RWPE1 (cell line): ENCODE measurements around the gene FN1.

Experiments used
- CTCF ChIA-PET: fragments of 350-600 bp; sonication (Branson Sonifier 250); formaldehyde crosslinking; extraction: SDS; loops from one replicate; lab custom pipeline; 2021; lab: Yijun Ruan, JAX
- POLR2A ChIA-PET: fragments of 400-600 bp; formaldehyde crosslinking; extraction: SDS; loops from one replicate; lab custom pipeline; 2020; ENCODE audit warnings: antibody characterized with exemption; ENCODE audit not compliant: low non-redundant PET; lab: Yijun Ruan, JAX
- DNase-seq: peaks from one replicate; pipeline ENCODE4 v3.0.0; 2012; ENCODE audit warnings: low spot score
- H3K27ac ChIP-seq: fragments of 450-650 bp; 2 replicates; pipeline ENCODE4 v1.5.1; 2017
- TF ChIP-seq, protein P1 (sequence below): fragments of 450-650 bp; conservative IDR thresholded peaks from 2 replicates; pipeline ENCODE4 v1.5.1; 2017; ENCODE audit warnings: low read depth, mild to moderate bottlenecking

FN1 gene

DNA sequence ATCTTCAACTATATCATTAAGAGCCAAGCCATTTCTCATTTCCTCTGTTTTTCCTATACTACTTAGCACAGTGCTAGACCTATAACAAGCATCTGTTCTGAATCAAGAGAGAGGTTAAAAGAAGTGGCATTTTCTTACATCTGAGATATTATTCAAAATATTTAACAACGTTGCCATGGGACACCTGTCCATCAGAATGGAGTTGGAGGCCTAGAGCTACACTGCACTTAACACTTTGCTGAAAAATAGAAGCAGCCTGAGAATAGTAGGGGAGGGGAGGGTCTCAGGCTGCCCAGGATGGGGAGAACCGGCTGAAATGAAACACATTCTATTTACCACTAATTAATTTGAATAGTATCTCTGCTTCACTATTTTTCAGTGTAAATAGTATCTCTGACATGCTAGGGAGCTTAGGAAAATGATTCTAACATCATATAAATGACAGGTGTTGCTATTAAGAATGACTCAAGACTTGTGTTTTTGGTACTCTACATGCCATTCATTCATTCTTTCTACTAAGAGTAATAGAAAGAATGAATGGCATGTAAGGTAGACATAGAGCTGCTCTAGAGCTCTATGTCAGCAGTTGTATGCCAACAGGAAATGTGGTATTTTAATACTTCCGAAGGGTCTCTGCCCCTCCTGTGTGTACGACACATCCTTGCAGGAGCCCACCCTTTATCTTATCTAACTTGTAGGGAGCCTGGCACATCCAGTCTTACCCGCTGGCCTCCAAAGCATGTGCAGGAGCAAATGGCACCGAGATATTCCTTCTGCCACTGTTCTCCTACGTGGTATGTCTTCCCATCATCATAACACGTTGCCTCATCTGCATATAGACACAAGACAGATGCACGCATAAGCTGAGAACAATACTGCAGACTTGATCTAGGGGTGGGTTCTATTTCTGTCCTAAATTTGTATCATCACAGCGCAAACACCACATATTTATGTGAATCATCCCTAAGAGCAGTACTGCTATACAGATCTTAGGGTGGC lies 71.4 kb downstream of the FN1 start:
- no peak for DNase-seq
- TF ChIP-seq, protein P1, sequence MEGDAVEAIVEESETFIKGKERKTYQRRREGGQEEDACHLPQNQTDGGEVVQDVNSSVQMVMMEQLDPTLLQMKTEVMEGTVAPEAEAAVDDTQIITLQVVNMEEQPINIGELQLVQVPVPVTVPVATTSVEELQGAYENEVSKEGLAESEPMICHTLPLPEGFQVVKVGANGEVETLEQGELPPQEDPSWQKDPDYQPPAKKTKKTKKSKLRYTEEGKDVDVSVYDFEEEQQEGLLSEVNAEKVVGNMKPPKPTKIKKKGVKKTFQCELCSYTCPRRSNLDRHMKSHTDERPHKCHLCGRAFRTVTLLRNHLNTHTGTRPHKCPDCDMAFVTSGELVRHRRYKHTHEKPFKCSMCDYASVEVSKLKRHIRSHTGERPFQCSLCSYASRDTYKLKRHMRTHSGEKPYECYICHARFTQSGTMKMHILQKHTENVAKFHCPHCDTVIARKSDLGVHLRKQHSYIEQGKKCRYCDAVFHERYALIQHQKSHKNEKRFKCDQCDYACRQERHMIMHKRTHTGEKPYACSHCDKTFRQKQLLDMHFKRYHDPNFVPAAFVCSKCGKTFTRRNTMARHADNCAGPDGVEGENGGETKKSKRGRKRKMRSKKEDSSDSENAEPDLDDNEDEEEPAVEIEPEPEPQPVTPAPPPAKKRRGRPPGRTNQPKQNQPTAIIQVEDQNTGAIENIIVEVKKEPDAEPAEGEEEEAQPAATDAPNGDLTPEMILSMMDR = no peak
- ChIA-PET POLR2A (no interaction called here), CTCF (interaction anchor here (0.5 to 0.6 kb wide), 2 partner anchors 35 to 746 kb away, joined by 3 read pairs; no protein-coding TSS in a partner anchor)
- no peak overlapping the region for H3K27ac ChIP-seq

DNA sequence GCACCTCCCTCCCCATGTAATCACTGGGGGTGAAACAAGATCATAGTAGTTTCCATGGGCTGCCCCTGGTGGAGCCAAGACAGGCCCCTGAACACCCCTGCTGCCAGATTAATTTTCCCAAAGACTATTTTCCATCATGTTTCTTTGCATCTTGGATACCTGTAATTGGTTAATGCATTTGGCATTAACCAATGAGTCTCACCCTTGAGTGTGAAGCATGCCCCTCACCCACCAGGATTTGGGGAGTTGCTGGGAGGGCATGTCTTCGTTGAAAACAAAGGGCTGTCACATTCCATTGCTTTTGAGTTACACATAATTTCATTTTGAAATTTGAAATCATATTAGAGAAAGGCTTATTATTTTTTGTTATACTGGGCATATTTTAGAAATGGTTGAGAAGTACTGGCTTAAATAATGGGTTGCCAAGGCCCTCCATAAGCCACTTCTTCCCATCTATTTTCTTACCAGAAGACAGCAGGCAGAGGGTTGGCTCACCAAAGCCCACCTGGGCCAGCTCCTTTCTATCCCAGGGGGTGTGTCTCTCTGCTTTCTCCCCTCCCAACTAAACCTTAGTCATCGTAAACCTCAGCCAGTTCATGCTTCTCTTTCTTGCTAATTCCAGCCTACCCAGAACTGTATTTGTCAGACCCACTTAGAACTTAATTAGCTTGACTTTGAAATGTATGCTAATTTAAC lies 72.3 kb downstream of the FN1 start:
- no peak overlapping the region for H3K27ac ChIP-seq
- POLR2A ChIA-PET = no interaction called here
- no peak for DNase-seq
- TF ChIP-seq, protein P1 = no peak
- CTCF ChIA-PET = interaction anchor here (0.6 kb wide), 1 partner anchor 34 kb away, joined by 3 read pairs; no protein-coding TSS in a partner anchor

DNA sequence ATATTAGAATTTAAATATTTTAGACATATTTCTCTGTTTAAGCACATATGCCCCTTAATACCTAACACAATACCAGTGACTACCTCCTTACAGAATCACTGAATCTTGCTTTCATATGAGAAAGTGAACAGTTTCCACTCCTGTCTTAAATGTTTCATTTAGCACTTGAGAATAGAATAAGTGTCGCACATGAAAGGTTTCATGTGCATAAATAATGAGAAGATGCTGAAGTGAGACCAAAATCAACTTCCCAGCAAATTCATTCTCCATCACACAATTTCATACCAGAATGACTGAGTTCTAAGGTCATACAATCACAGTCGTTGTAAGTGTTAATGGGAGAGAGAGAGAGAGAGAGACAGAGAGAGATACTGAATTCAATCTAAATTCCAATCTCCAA lies 72.8 kb downstream of the FN1 start:
- DNase-seq = no peak
- ChIA-PET CTCF (no interaction called here), POLR2A (no interaction called here)
- H3K27ac ChIP-seq = no peak overlapping the region
- TF ChIP-seq, protein P1 = no peak

DNA sequence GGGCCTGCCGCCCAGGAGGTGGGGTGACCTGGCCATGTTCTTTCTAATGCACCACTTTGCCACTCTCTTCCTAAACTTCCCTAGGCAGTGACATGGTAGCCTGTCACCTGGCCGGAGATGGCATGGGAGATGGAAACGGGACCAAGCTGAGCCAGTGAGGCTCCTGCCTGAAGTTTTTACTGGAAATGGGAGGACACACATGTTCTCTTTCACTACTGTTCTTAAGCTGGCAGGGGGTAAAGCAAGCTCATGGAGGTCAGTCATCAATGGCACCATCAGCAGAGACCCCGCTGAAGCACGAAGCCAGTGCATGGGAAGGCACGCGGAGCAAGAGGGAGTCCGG lies 73.3 kb downstream of the FN1 start:
- DNase-seq = no peak
- ChIA-PET CTCF (no interaction called here), POLR2A (no interaction called here)
- peak overlapping the region; percentile 20; the same call in 1 of the 2 replicates for H3K27ac ChIP-seq
- TF ChIP-seq, protein P1 = no peak

DNA sequence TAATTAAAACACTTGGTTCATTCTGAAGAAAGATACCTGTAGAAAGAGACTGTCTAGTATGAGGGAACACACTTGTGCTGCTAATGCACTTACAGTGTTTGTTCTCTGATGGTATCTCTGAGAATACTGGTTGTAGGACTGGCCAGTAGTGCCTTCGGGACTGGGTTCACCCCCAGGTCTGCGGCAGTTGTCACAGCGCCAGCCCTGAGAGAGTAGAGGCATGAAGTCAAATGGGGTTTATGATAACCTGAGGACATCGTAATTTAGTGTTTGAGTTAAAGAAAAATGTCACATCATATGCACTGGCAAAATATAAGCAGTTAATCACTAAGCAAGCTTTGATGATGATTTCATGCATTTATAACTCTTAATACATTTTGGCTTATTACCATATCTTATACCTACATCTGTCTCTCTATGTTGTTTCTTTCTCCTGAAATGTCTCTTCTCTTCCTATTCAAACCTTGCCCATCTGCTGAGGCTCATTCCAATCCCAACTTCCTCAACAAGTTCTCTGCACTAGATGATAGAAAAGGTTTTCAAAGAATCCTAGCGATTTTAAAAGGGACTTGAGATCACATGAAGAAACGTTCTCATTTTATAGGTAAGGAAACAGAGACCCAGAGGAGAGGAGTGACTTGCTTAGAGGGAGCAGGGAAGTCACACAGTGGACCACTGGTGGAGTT lies 73.8 kb downstream of the FN1 start:
- ChIA-PET CTCF (no interaction called here), POLR2A (no interaction called here)
- DNase-seq = no peak
- TF ChIP-seq, protein P1 = no peak
- peak overlapping the region; percentile 20; the same call in 1 of the 2 replicates for H3K27ac ChIP-seq
